Glutamatergic neuron (in vitro differentiated cells): ENCODE results near the gene SUCLG2. TPM values are rescaled to one million over a fixed set of nuclear protein-coding genes. Genes with fewer than 3 reads are reported as not detected.

ENCODE experiments used
- DNase-seq: peaks from one replicate; pipeline ENCODE4 v3.0.0; 2022
- H3K27ac Mint-ChIP-seq: one replicate; pipeline ENCODE4 v1.8.0; 2020; ENCODE audit warnings: mild to moderate bottlenecking, mixed read lengths, inconsistent platforms; ENCODE audit not compliant: unreplicated experiment
- H3K27me3 Mint-ChIP-seq: one replicate; pipeline ENCODE4 v1.8.0; 2020; ENCODE audit warnings: mild to moderate bottlenecking, moderate library complexity, mixed read lengths, inconsistent platforms; ENCODE audit not compliant: unreplicated experiment
- H3K36me3 Mint-ChIP-seq: one replicate; pipeline ENCODE4 v1.8.0; 2020; ENCODE audit warnings: mild to moderate bottlenecking, mixed read lengths, inconsistent platforms; ENCODE audit not compliant: unreplicated experiment
- H3K4me1 Mint-ChIP-seq: one replicate; pipeline ENCODE4 v1.8.0; 2020; ENCODE audit warnings: mild to moderate bottlenecking, low read depth, mixed read lengths, inconsistent platforms; ENCODE audit not compliant: unreplicated experiment
- H3K4me3 Mint-ChIP-seq: one replicate; pipeline ENCODE4 v1.8.0; 2020; ENCODE audit warnings: mild to moderate bottlenecking, mixed read lengths, inconsistent platforms; ENCODE audit not compliant: unreplicated experiment
- H3K9me3 Mint-ChIP-seq: one replicate; pipeline ENCODE4 v1.8.0; 2020; ENCODE audit warnings: mild to moderate bottlenecking, moderate library complexity, mixed read lengths, inconsistent platforms; ENCODE audit not compliant: unreplicated experiment
- total RNA-seq: library from RNA; stranded (reverse); fragmentation: NEBNext Ultra II Directional; extraction: Animal tissue kit (Norgen Biotek cat#: 25700); gene quantifications from one replicate; pipeline ENCODE4 v1.2.1, GENCODE V29; 2021; ENCODE audit not compliant: unreplicated experiment
- TF ChIP-seq, protein P1 (sequence below): fragments of 200-600 bp; sonication (generic); IDR thresholded peaks from one replicate; pipeline ENCODE4 v1.5.0; 2021; ENCODE audit not compliant: partially characterized antibody, unreplicated experiment

The SUCLG2 gene
- total RNA-seq, 1 donor from 2014 or later = 4.3 TPM

- no peak overlapping the region for H3K4me3 Mint-ChIP-seq
- DNase-seq = no peak
- H3K27ac Mint-ChIP-seq = no peak overlapping the region
- H3K27me3 Mint-ChIP-seq = no peaks in the 10 kb centered on the region
- H3K36me3 Mint-ChIP-seq = no peaks in the 10 kb centered on the region
- no peaks in the 10 kb centered on the region for H3K9me3 Mint-ChIP-seq
- TF ChIP-seq, protein P1, sequence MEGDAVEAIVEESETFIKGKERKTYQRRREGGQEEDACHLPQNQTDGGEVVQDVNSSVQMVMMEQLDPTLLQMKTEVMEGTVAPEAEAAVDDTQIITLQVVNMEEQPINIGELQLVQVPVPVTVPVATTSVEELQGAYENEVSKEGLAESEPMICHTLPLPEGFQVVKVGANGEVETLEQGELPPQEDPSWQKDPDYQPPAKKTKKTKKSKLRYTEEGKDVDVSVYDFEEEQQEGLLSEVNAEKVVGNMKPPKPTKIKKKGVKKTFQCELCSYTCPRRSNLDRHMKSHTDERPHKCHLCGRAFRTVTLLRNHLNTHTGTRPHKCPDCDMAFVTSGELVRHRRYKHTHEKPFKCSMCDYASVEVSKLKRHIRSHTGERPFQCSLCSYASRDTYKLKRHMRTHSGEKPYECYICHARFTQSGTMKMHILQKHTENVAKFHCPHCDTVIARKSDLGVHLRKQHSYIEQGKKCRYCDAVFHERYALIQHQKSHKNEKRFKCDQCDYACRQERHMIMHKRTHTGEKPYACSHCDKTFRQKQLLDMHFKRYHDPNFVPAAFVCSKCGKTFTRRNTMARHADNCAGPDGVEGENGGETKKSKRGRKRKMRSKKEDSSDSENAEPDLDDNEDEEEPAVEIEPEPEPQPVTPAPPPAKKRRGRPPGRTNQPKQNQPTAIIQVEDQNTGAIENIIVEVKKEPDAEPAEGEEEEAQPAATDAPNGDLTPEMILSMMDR = no peak
- H3K4me1 Mint-ChIP-seq = no peaks in the 10 kb centered on the region
Observed at GRCh38 chr3:67380118-67380517, 274.3 kb downstream of the SUCLG2 start.

- Mint-ChIP-seq H3K27ac (no peak overlapping the region), H3K9me3 (no peaks in the 10 kb centered on the region), H3K27me3 (no peaks in the 10 kb centered on the region), H3K4me3 (no peak overlapping the region), H3K4me1 (peaks cover under 1% of the 10 kb centered on the region), H3K36me3 (no peaks in the 10 kb centered on the region)
- no peak for DNase-seq
- TF ChIP-seq, protein P1 = no peak
Observed at GRCh38 chr3:67377299-67377698, 277.1 kb downstream of the SUCLG2 start.

DNA sequence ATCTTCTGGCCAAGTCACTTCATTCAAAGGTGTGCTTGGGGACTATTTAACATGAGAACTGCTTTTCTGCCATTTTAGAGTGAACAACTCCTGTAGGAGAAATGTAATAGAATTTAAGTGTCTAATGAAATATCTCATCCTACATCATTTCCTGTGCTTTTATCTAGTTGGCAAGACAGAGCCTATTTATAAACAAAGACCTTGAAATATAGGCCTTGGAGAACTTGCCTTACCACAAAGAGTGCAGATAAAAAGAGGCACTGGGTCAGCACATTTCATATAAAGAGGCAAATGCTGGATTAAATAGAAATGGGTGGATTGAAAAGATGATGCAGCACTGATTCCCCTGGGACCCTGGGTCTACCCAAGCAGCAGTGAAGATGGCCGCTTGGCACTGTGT, 278.0 kb downstream of the SUCLG2 start:
- no peak for DNase-seq
- H3K4me3 Mint-ChIP-seq = no peak overlapping the region
- H3K27ac Mint-ChIP-seq = no peak overlapping the region
- no peaks in the 10 kb centered on the region for H3K27me3 Mint-ChIP-seq
- H3K4me1 Mint-ChIP-seq = peaks cover 6% of the 10 kb centered on the region
- TF ChIP-seq, protein P1 = no peak
- H3K9me3 Mint-ChIP-seq = no peaks in the 10 kb centered on the region
- H3K36me3 Mint-ChIP-seq = no peaks in the 10 kb centered on the region

DNA sequence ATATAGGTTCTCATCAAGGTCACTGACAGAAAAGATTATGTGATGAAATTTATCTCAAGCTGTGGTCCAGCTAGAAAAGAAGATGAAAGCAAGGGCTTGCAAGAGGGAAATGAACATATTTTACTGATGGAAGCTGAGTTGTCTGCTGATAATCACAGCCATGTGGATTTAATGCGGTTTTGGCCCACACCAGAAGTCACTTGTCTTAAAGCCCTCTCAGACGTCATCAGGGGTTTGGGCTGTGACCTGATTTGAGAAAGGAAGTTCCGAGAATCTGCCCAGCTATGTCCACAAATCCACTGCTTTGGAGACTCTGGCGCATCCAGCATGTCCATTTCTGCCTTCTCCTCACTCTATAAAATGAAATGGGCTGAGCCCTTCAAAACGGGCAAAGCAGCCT, 278.4 kb downstream of the SUCLG2 start:
- no peaks in the 10 kb centered on the region for H3K36me3 Mint-ChIP-seq
- H3K27ac Mint-ChIP-seq = no peak overlapping the region
- TF ChIP-seq, protein P1 = no peak
- H3K27me3 Mint-ChIP-seq = no peaks in the 10 kb centered on the region
- no peak for DNase-seq
- H3K4me3 Mint-ChIP-seq = no peak overlapping the region
- H3K4me1 Mint-ChIP-seq = peaks cover 10% of the 10 kb centered on the region
- H3K9me3 Mint-ChIP-seq = no peaks in the 10 kb centered on the region

DNA sequence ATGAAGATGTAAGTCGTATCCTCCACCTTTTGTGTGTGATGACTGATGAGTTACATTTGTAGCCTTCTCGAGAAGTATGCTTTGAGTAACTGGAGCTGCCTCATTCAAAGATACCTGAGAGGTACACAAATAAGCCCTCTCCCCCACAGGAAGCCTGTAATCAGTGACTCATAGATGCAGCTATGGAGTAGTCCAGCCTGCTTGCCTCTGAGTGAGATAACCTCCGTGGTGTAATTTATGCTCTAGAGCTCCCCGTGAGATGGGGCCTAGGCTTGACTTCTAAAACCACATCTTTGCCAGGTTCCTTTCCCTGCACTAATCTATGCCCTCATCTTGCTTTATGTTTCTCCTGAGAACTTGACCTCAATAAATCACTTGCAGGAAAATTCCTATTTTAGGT, 291.7 kb downstream of the SUCLG2 start:
- DNase-seq = no peak
- no peaks in the 10 kb centered on the region for H3K36me3 Mint-ChIP-seq
- no peaks in the 10 kb centered on the region for H3K27me3 Mint-ChIP-seq
- TF ChIP-seq, protein P1 = no peak
- H3K9me3 Mint-ChIP-seq = no peaks in the 10 kb centered on the region
- H3K27ac Mint-ChIP-seq = no peak overlapping the region
- H3K4me3 Mint-ChIP-seq = no peak overlapping the region
- peaks cover 6% of the 10 kb centered on the region for H3K4me1 Mint-ChIP-seq
